H9 (cell line): Measurements from ENCODE around the gene PEX5. TPM values are rescaled to one million over a fixed set of nuclear protein-coding genes. Genes with fewer than 3 reads are reported as not detected.

Source experiments
- DNase-seq: peaks from one replicate; pipeline ENCODE4 v3.0.0-alpha.2; 2017
- H2AFZ ChIP-seq: one replicate; pipeline ENCODE4 v1.6.1; 2013; ENCODE audit warnings: mild to moderate bottlenecking, low read length, control low read depth, moderate library complexity
- H2AK5ac ChIP-seq: 2 replicates; pipeline ENCODE4 v1.6.1; 2013; ENCODE audit warnings: low read length, control low read depth, mixed read lengths; ENCODE audit not compliant: insufficient read length
- H2BK120ac ChIP-seq: one replicate; pipeline ENCODE4 v1.6.1; 2013; ENCODE audit warnings: low read depth, mild to moderate bottlenecking, low read length, control low read depth, inconsistent platforms; ENCODE audit not compliant: poor library complexity, severe bottlenecking
- H2BK12ac ChIP-seq: 2 replicates; pipeline ENCODE4 v1.6.1; 2013; ENCODE audit warnings: low read length, control low read depth, mixed read lengths, low read depth; ENCODE audit not compliant: insufficient read length
- H2BK15ac ChIP-seq: 2 replicates; pipeline ENCODE4 v1.6.1; 2013; ENCODE audit warnings: low read depth, low read length, control low read depth
- H2BK20ac ChIP-seq: one replicate; pipeline ENCODE4 v1.6.1; 2013; ENCODE audit warnings: low read depth, mild to moderate bottlenecking, low read length, control low read depth, inconsistent platforms; ENCODE audit not compliant: poor library complexity, severe bottlenecking
- H2BK5ac ChIP-seq: 2 replicates; pipeline ENCODE4 v1.6.1; 2013; ENCODE audit warnings: low read length, control low read depth, mixed read lengths; ENCODE audit not compliant: insufficient read length
- H3K14ac ChIP-seq: 2 replicates; pipeline ENCODE4 v1.6.1; 2013; ENCODE audit warnings: low read length, control low read depth; ENCODE audit not compliant: insufficient read depth
- H3K18ac ChIP-seq: 2 replicates; pipeline ENCODE4 v1.6.1; 2013; ENCODE audit warnings: low read depth, mild to moderate bottlenecking, mixed read lengths, low read length, control low read depth; ENCODE audit not compliant: insufficient read length
- H3K23ac ChIP-seq: 2 replicates; pipeline ENCODE4 v1.6.1; 2013; ENCODE audit warnings: low read length, control low read depth, mixed read lengths, low read depth; ENCODE audit not compliant: insufficient read length
- H3K23me2 ChIP-seq: 2 replicates; pipeline ENCODE4 v1.6.1; 2013; ENCODE audit warnings: low read depth, mild to moderate bottlenecking, mixed read lengths, low read length, control low read depth; ENCODE audit not compliant: insufficient read length, poor library complexity, severe bottlenecking
- H3K27ac ChIP-seq: 2 replicates; pipeline ENCODE4 v1.5.1; 2013; ENCODE audit warnings: low read length, control low read depth, mixed read lengths, low read depth; ENCODE audit not compliant: insufficient read length
- H3K27me3 ChIP-seq: 2 replicates; pipeline ENCODE4 v1.6.1; 2013; ENCODE audit warnings: low read length, control low read depth, inconsistent platforms; ENCODE audit not compliant: insufficient read depth
- H3K4ac ChIP-seq: 2 replicates; pipeline ENCODE4 v1.6.1; 2013; ENCODE audit warnings: low read depth, mild to moderate bottlenecking, control low read depth, inconsistent platforms, low read length, moderate library complexity
- H3K4me1 ChIP-seq: 2 replicates; pipeline ENCODE4 v1.6.1; 2013; ENCODE audit warnings: low read length, control low read depth, inconsistent platforms; ENCODE audit not compliant: insufficient read depth
- H3K4me2 ChIP-seq: 2 replicates; pipeline ENCODE4 v1.6.1; 2013; ENCODE audit warnings: low read length, control low read depth, mixed read lengths; ENCODE audit not compliant: insufficient read length, insufficient read depth
- H3K56ac ChIP-seq: 2 replicates; pipeline ENCODE4 v1.6.1; 2013; ENCODE audit warnings: low read depth, mild to moderate bottlenecking, mixed read lengths, low read length, control low read depth; ENCODE audit not compliant: insufficient read length
- H3K79me1 ChIP-seq: 2 replicates; pipeline ENCODE4 v1.6.1; 2013; ENCODE audit warnings: low read depth, mild to moderate bottlenecking, moderate library complexity, low read length, control low read depth, inconsistent platforms; ENCODE audit not compliant: insufficient read depth, poor library complexity, severe bottlenecking
- H3K79me2 ChIP-seq: 2 replicates; pipeline ENCODE4 v1.6.1; 2013; ENCODE audit warnings: low read length, control low read depth, inconsistent platforms; ENCODE audit not compliant: insufficient read depth
- H3K9ac ChIP-seq: 2 replicates; pipeline ENCODE4 v1.6.1; 2013; ENCODE audit warnings: low read length, control low read depth, mixed read lengths; ENCODE audit not compliant: insufficient read length; ENCODE audit errors: extremely low read depth
- H3K9me3 ChIP-seq: one replicate; pipeline ENCODE4 v1.6.1; 2013; ENCODE audit warnings: low read depth, low read length, inconsistent platforms; ENCODE audit not compliant: control insufficient read depth
- H3T11ph ChIP-seq: one replicate; pipeline ENCODE4 v1.6.1; 2013; ENCODE audit warnings: mild to moderate bottlenecking, low read length, control low read depth, inconsistent platforms
- H4K20me1 ChIP-seq: one replicate; pipeline ENCODE4 v1.6.1; 2013; ENCODE audit not compliant: control insufficient read depth, insufficient read length, insufficient read depth
- H4K5ac ChIP-seq: 2 replicates; pipeline ENCODE4 v1.6.1; 2013; ENCODE audit warnings: low read depth, mild to moderate bottlenecking, mixed read lengths, low read length, control low read depth; ENCODE audit not compliant: insufficient read length
- H4K8ac ChIP-seq: replicated peaks from 2 replicates; pipeline ENCODE4 v1.6.1; 2013; ENCODE audit warnings: low read length, control low read depth, mixed read lengths, low read depth; ENCODE audit not compliant: insufficient read length
- H4K91ac ChIP-seq: 2 replicates; pipeline ENCODE4 v1.6.1; 2013; ENCODE audit warnings: low read depth, mild to moderate bottlenecking, moderate library complexity, mixed read lengths, low read length, control low read depth; ENCODE audit not compliant: insufficient read length
- H3K27ac Mint-ChIP-seq, 3 experiments: 2 replicates in 2 of 3; 3 replicates in 1 of 3; pipeline ENCODE4 v1.8.0; 2020 to 2021; ENCODE audit warnings: mixed read lengths in 3 of 3, mild to moderate bottlenecking in 1 of 3, moderate library complexity in 1 of 3
- H3K27me3 Mint-ChIP-seq: 2 replicates; pipeline ENCODE4 v1.8.0; 2021; ENCODE audit warnings: low read depth, mild to moderate bottlenecking, moderate library complexity, mixed read lengths
- H3K36me3 Mint-ChIP-seq, 3 experiments: 2 replicates in 2 of 3; 3 replicates in 1 of 3; pipeline ENCODE4 v1.8.0; 2020 to 2021; ENCODE audit warnings: low read depth in 3 of 3, mixed read lengths in 3 of 3; ENCODE audit not compliant: insufficient read depth in 1 of 3
- H3K4me1 Mint-ChIP-seq, 2 experiments: 2 replicates each; pipeline ENCODE4 v1.8.0; 2020; ENCODE audit warnings: mixed read lengths in 2 of 2
- H3K4me3 Mint-ChIP-seq, 2 experiments: 2 replicates in 1 of 2; 3 replicates in 1 of 2; pipeline ENCODE4 v1.8.0; 2020 to 2021; ENCODE audit warnings: mild to moderate bottlenecking in 2 of 2, mixed read lengths in 2 of 2, moderate library complexity in 1 of 2
- H3K9me3 Mint-ChIP-seq, 2 experiments: 2 replicates in 1 of 2; 3 replicates in 1 of 2; pipeline ENCODE4 v1.8.0; 2020; ENCODE audit warnings: mild to moderate bottlenecking in 2 of 2, mixed read lengths in 2 of 2, moderate library complexity in 1 of 2
- CTCF ChIP-seq: fragments of 200-600 bp; sonication (generic); conservative IDR thresholded peaks from 3 replicates; pipeline ENCODE4 v1.8.0; 2021; ENCODE audit warnings: antibody characterized with exemption, mild to moderate bottlenecking
- WGBS: extraction: QIAGEN DNeasy Blood & Tissue Kit; methylation state at CpG from one replicate; pipeline ENCODE4 v1.1.7; 2013; ENCODE audit warnings: missing lambda C conversion rate, low lambda C conversion rate, mixed read lengths; ENCODE audit not compliant: insufficient read length; ENCODE audit errors: extremely low coverage; 5-methylcytosine and 5-hydroxymethylcytosine counted together
- total RNA-seq: library from RNA; stranded (reverse); gene quantifications from 2 replicates; pipeline ENCODE4 v1.2.1, GENCODE V29; 2021

Gene PEX5
- total RNA-seq, 1 experiment from 2014 or later = 40.5 TPM

GRCh38 chr12:7156259-7157197 lies 33.0 kb upstream of the PEX5 start:
- Histone ChIP-seq H3K9ac (no peak overlapping the region), H3K4ac (no peak overlapping the region), H3K9me3 (no peaks in the 10 kb centered on the region), H2AFZ (no peak overlapping the region), H3T11ph (no peak overlapping the region), H4K91ac (no peak overlapping the region), H3K27ac (no peak overlapping the region), H2AK5ac (no peak overlapping the region), H2BK5ac (no peak overlapping the region), H3K56ac (no peak overlapping the region), H2BK120ac (no peak overlapping the region), H4K8ac (no peak overlapping the region), H3K14ac (no peak overlapping the region), H4K20me1 (no peaks in the 10 kb centered on the region), H2BK12ac (no peak overlapping the region), H2BK20ac (no peak overlapping the region), H4K5ac (no peak overlapping the region), H3K79me2 (no peaks in the 10 kb centered on the region), H3K23ac (no peak overlapping the region), H3K27me3 (no peaks in the 10 kb centered on the region), H3K4me2 (no peak overlapping the region), H3K79me1 (no peaks in the 10 kb centered on the region), H3K4me1 (no peaks in the 10 kb centered on the region), H3K18ac (no peak overlapping the region), H2BK15ac (no peak overlapping the region), H3K23me2 (no peaks in the 10 kb centered on the region)
- no peaks in the 10 kb centered on the region for H3K4me1 Mint-ChIP-seq
- peaks cover 0 to 7% (median 5%) of the 10 kb centered on the region in 3 experiments; a peak in 3 of 7 replicates for H3K36me3 Mint-ChIP-seq
- H3K4me3 Mint-ChIP-seq = no peak overlapping the region
- no peaks in the 10 kb centered on the region for H3K9me3 Mint-ChIP-seq
- TF ChIP-seq CTCF = no peak
- DNase-seq = no peak
- no CpG with 5 or more reads among the region's 24 CpGs for WGBS
- H3K27me3 Mint-ChIP-seq = peaks cover 6% of the 10 kb centered on the region; the same call in 1 of the 2 replicates
- H3K27ac Mint-ChIP-seq = peak overlapping the region in 1 of 3 experiments; percentile 45; a peak in 1 of 7 replicates
